HL-60/S4 (cell line): ENCODE measurements around the gene TUT4.

Source experiments
- in situ Hi-C: fragments of 300-500 bp; cut with MboI; formaldehyde crosslinking; loops from 2 replicates; pipeline ENCODE4 v1.14.3; 2022; ENCODE audit warnings: low sequenced_read_pairs

Gene TUT4

GRCh38 chr1:52576074-52576473 is 23.2 kb upstream of the TUT4 start:
- in situ Hi-C loops = no loop called here

- in situ Hi-C loops = no loop called here
Observed at GRCh38 chr1:52574594-52574993, 21.7 kb upstream of the TUT4 start.

GRCh38 chr1:52572387-52572786 is 19.5 kb upstream of the TUT4 start:
- in situ Hi-C loops = no loop called here

GRCh38 chr1:52571783-52572182 is 18.9 kb upstream of the TUT4 start:
- in situ Hi-C loops = no loop called here

- in situ Hi-C loops = no loop called here
Observed at GRCh38 chr1:52569449-52570210, 16.7 kb upstream of the TUT4 start.

- in situ Hi-C loops = no loop called here
Observed at GRCh38 chr1:52567943-52568342, 15.1 kb upstream of the TUT4 start.

GRCh38 chr1:52562766-52563165 is 9.9 kb upstream of the TUT4 start:
- in situ Hi-C loops = no loop called here

- in situ Hi-C loops = no loop called here
Observed at GRCh38 chr1:52559875-52560274, 7.0 kb upstream of the TUT4 start.

- in situ Hi-C loops = no loop called here
Observed at GRCh38 chr1:52558941-52559340, 6.0 kb upstream of the TUT4 start.

GRCh38 chr1:52556641-52557360 is 3.9 kb upstream of the TUT4 start:
- in situ Hi-C loops = no loop called here

- in situ Hi-C loops = no loop called here
Observed at GRCh38 chr1:52554756-52555155, 1.9 kb upstream of the TUT4 start.

GRCh38 chr1:52554267-52554640 is 1.4 kb upstream of the TUT4 start:
- in situ Hi-C loops = no loop called here

GRCh38 chr1:52553362-52554266 is 722 bp upstream of the TUT4 start:
- in situ Hi-C loops = no loop called here

- in situ Hi-C loops = no loop called here
Observed at GRCh38 chr1:52552236-52552504, 722 bp downstream of the TUT4 start.

GRCh38 chr1:52551507-52552235 is 1.2 kb downstream of the TUT4 start:
- in situ Hi-C loops = no loop called here

- in situ Hi-C loops = no loop called here
Observed at GRCh38 chr1:52550447-52550846, 2.4 kb downstream of the TUT4 start.

- in situ Hi-C loops = no loop called here
Observed at GRCh38 chr1:52549267-52549666, 3.6 kb downstream of the TUT4 start.

- in situ Hi-C loops = no loop called here
Observed at GRCh38 chr1:52546852-52547251, 6.0 kb downstream of the TUT4 start.

- in situ Hi-C loops = no loop called here
Observed at GRCh38 chr1:52544665-52545525, 8.0 kb downstream of the TUT4 start.

GRCh38 chr1:52542085-52542688 is 10.7 kb downstream of the TUT4 start:
- in situ Hi-C loops = no loop called here
